ENCODE results near the gene EML5. TPM values are rescaled to one million over a fixed set of nuclear protein-coding genes. Genes with fewer than 3 reads are reported as not detected.

Gene EML5
- total RNA-seq, 1 donor from 2014 or later, result not detected

GRCh38 chr14:88605594-88605993 is 187.2 kb downstream of the EML5 start:
- no peak for TF ChIP-seq CTCF (IDR thresholded peaks at IDR 0.05)
- Mint-ChIP-seq H3K36me3 (ENCODE audit: low read depth) (peaks cover 51% of the 10 kb centered on the region), H3K27ac (ENCODE audit: unreplicated experiment) (no peak overlapping the region), H3K9me3 (ENCODE audit: low read depth) (no peaks in the 10 kb centered on the region), H3K27me3 (ENCODE audit: low read depth) (no peaks in the 10 kb centered on the region), H3K4me3 (ENCODE audit: unreplicated experiment) (no peak overlapping the region), H3K4me1 (ENCODE audit: low read depth) (no peaks in the 10 kb centered on the region)
- no peak for DNase-seq (ENCODE audit: low spot score)

GRCh38 chr14:88604212-88604611 is 188.5 kb downstream of the EML5 start:
- Mint-ChIP-seq H3K9me3 (ENCODE audit: low read depth) (no peaks in the 10 kb centered on the region), H3K36me3 (ENCODE audit: low read depth) (peaks cover 50% of the 10 kb centered on the region), H3K27ac (ENCODE audit: unreplicated experiment) (no peak overlapping the region), H3K27me3 (ENCODE audit: low read depth) (no peaks in the 10 kb centered on the region), H3K4me1 (ENCODE audit: low read depth) (no peaks in the 10 kb centered on the region), H3K4me3 (ENCODE audit: unreplicated experiment) (no peak overlapping the region)
- TF ChIP-seq CTCF (IDR thresholded peaks at IDR 0.05), result no peak
- DNase-seq (ENCODE audit: low spot score), result no peak

GRCh38 chr14:88599761-88600439 is 192.9 kb downstream of the EML5 start:
- Mint-ChIP-seq H3K9me3 (ENCODE audit: low read depth) (no peaks in the 10 kb centered on the region), H3K4me1 (ENCODE audit: low read depth) (no peaks in the 10 kb centered on the region), H3K27ac (ENCODE audit: unreplicated experiment) (peak overlapping the region; percentile 39), H3K27me3 (ENCODE audit: low read depth) (no peaks in the 10 kb centered on the region), H3K36me3 (ENCODE audit: low read depth) (peaks cover 46% of the 10 kb centered on the region), H3K4me3 (ENCODE audit: unreplicated experiment) (no peak overlapping the region)
- TF ChIP-seq CTCF (IDR thresholded peaks at IDR 0.05), result no peak
- no peak for DNase-seq (ENCODE audit: low spot score)

GRCh38 chr14:88599326-88599725 is 193.4 kb downstream of the EML5 start:
- no peak overlapping the region for H3K27ac Mint-ChIP-seq (ENCODE audit: unreplicated experiment)
- no peak for TF ChIP-seq CTCF (IDR thresholded peaks at IDR 0.05)
- peaks cover 46% of the 10 kb centered on the region for H3K36me3 Mint-ChIP-seq (ENCODE audit: low read depth)
- no peak for DNase-seq (ENCODE audit: low spot score)
- no peak overlapping the region for H3K4me3 Mint-ChIP-seq (ENCODE audit: unreplicated experiment)
- no peaks in the 10 kb centered on the region for H3K4me1 Mint-ChIP-seq (ENCODE audit: low read depth)
- H3K9me3 Mint-ChIP-seq (ENCODE audit: low read depth), result no peaks in the 10 kb centered on the region
- H3K27me3 Mint-ChIP-seq (ENCODE audit: low read depth), result no peaks in the 10 kb centered on the region

GRCh38 chr14:88598097-88598675 is 194.6 kb downstream of the EML5 start:
- no peaks in the 10 kb centered on the region for H3K27me3 Mint-ChIP-seq (ENCODE audit: low read depth)
- no peaks in the 10 kb centered on the region for H3K4me1 Mint-ChIP-seq (ENCODE audit: low read depth)
- H3K9me3 Mint-ChIP-seq (ENCODE audit: low read depth), result no peaks in the 10 kb centered on the region
- H3K36me3 Mint-ChIP-seq (ENCODE audit: low read depth), result peaks cover 42% of the 10 kb centered on the region
- H3K27ac Mint-ChIP-seq (ENCODE audit: unreplicated experiment), result no peak overlapping the region
- no peak for DNase-seq (ENCODE audit: low spot score)
- no peak for TF ChIP-seq CTCF (IDR thresholded peaks at IDR 0.05)
- H3K4me3 Mint-ChIP-seq (ENCODE audit: unreplicated experiment), result no peak overlapping the region

Data from chondrocyte (in vitro differentiated cells).